Measurements from ENCODE around the gene TMEM141.

DNA sequence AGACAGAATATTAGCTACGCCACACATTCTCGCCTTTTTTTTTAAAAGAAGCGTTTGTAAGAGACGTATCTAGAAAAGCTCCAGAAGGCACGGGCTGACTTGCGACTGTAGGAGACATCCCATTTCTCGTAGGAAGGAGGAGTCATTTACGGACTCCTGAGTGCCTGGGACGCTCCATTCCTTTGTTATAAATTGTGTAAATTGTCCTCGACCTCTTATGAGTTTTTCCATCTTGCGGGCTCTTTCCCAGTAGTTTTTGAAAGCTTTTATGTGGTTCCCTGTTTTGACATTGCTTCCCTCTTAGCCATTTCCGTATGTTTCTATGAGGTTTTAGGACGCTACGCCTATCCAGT, 17.6 kb downstream of the TMEM141 start:
- TF ChIP-seq EZH2 (IDR thresholded peaks at IDR 0.05; ENCODE audit: insufficient read depth, poor library complexity, severe bottlenecking) (no peak), EZH2phosphoT487 (IDR thresholded peaks at IDR 0.05; ENCODE audit: insufficient read depth, low read depth) (no peak)

Measured in GM23248 (cell line).